ENCODE data around the gene TSHR.
"Not testable (repeated sequence)": the region's sequence is repeated elsewhere in the genome, so short reads cannot be mapped to it uniquely, and the experiment has no call there.

TSHR gene

DNA sequence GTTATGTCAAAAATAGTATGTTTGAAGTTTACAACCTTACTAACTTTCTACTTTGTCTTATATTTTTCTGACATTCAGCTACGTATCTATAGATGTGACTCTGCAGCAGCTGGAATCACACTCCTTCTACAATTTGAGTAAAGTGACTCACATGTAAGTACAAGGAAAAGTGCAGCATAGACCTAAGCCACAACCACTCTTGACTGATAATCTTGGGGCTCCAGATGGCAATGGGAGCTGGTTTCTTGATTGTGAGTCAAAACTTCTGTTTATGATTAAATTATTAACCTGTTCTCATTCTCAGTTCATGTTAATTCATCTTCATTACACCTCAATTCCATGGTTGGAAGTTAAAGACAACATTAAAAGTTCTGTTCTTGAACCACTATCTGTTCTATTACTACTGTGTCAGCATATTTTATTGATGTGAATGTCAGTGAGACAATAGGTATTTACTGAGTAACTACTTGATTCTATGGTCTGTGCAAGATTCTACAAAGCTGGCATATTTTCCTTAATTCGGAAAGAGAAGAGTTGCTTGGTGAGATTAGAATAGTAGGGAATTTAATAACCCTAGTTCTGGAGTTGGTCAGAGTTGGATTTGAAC, 112.9 kb downstream of the TSHR start:
- DNase-seq (ENCODE audit: low spot score), result no peak

- DNase-seq (ENCODE audit: low spot score), result no peak
These were observed 115.1 kb downstream of the TSHR start for GRCh38 chr14:81070511-81070910.

GRCh38 chr14:81085596-81085995, 130.2 kb downstream of the TSHR start:
- no peak for DNase-seq (ENCODE audit: low spot score)

DNA sequence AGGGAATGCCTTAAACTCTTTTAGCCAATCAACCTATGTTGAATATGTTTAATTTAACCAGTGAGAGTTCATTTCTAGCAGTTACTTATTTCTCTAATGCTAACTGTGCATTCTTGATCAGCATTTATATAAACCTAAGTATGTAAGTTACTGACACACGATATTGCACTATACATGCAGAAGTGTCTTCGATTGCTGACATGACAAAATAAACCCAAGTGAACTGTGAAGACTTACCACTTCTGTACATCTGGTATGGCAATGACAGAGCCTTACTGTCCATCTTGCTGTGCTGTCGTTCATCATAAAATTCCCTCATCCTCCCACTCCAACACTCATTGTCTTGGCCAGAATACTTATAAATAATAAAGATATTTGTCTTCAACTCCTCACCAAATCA, 131.8 kb downstream of the TSHR start:
- DNase-seq (ENCODE audit: low spot score), result no peak

DNA sequence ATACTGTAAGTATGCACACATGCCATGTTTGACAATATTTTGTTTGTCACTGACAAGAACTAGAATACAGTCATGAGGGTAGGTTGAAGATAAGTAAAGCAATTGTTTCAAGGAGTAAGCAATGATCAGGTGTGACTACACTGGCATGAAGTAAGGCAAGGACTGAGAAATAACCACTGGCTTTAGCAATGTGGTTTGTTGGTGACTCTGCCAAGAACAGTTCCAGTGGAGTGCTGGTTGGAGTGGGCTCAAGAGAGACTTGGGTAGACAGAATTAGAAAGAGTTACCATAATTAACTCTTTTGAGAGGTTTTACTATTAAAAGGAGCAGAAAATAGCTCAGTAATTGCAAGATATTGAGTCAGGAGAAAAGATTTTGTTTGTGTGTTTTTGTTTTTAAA, 135.7 kb downstream of the TSHR start:
- no peak for DNase-seq (ENCODE audit: low spot score)

DNA sequence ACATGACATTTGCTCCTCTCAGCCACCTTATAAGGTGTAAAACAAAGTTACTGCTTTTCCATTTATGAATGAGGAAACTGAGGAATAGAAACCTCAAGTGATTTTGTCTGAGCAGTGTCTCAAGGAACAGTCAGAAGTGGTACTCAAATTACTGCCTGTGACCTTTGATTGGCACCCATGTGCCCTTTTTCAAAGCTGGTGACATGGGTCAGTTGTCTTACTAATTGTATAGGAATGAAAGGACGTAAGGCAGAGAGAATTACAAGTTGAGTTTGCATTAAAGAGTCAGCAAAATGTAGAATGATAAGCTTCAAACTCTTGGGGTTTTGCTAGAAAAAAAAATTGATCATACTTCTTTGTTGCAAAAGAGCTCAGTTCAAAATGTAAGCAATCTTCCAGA, 136.2 kb downstream of the TSHR start:
- DNase-seq (ENCODE audit: low spot score), result no peak

DNA sequence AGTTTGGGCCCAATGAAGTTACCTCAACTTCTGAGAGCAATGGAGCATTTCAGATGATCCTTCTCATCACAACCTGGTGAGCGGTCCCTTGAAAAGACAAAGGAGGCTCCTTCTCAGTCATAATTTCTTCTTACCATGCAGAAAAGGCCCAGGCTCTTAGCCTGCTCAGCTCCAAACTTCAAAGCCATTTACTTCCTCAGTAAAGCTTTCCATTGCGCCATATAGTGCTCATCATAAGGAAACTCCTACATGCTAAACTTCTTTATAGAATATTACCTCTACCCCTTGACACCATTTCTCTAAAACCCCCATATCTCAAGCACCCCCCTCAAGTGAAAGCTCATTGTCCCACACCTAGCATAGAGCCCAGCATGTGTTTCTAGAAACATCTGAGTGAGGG, 138.2 kb downstream of the TSHR start:
- DNase-seq (ENCODE audit: low spot score), result no peak

DNA sequence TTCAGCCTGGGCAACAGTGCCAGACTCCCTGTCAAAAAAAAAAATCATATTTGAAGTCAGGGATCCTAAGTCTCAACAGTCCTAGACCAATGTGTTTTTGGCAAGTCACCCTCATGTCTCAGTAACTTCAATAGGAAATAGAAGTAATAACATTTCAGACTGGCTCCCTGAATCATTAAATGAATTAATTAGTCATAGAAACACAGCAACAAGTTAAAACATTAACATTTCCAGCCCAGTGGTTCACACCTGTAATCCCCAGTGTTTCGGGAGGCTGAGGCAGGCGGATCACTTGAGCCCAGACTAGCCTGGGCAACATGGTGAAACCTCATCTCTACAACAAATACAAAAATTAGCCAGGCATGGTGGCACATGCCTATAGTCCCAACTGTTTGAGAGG, 140.1 kb downstream of the TSHR start:
- no peak for DNase-seq (ENCODE audit: low spot score)

- DNase-seq (ENCODE audit: low spot score), result no peak
These were observed 141.2 kb downstream of the TSHR start for GRCh38 chr14:81096656-81097055.

DNA sequence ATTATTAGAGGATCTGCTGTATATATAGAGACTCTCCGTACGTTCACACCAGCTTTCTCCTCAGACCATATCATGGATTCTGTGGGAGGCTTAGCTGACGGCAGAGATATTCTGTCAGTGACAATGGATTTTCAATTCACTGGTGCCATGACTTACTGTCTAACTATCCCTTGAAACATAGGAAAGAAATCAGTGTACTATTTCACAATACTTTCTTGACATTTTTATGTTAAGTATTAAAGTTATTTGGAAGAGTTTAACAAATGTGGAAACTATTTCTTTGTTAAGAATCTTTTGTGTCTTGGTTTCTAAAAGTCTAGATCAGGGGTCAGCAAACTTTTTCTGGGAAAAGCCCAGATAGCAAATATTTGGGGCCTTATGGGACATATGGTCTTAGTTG, 146.8 kb downstream of the TSHR start:
- DNase-seq (ENCODE audit: low spot score), result no peak

DNA sequence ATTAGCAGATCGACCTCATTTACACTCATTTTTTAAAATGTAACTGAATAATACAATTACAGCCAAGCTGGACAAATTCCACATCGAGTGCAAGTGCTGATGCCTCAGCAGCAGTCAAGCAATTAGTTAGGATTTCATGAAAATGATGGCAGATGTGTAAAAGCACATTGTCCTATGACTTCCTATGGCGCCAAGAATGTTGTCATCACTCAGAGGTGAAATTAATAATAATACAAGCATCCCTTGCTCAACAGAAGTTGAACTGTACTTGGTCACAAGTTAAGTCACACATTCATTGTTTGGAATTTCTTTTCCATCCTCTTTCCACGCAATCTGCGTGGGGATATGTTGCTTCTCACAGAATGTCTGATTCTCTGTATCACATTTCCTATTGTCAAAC, 148.0 kb downstream of the TSHR start:
- DNase-seq (ENCODE audit: low spot score), result no peak

DNA sequence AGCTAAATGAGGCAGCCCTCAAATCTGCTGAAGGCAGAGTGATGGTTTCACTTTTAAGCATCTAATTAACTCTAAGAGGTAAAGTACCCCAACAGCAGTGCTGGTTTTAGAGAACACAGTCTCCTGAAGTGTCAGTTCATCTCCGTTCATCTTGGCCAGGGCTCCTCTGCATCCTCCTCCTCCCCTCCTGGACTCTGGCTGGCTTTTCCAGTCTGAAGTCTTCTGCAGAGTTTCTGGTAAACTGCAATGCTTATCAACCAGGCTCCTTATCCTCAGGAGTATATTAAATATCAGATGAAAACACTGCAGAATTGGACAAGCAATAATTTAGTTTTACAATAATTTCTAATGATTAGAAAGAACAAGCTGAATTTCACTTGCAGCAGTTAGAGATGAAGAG, 150.0 kb downstream of the TSHR start:
- no peak for DNase-seq (ENCODE audit: low spot score)

- no peak for DNase-seq (ENCODE audit: low spot score)
These were observed 150.5 kb downstream of the TSHR start for GRCh38 chr14:81105961-81106360.

DNA sequence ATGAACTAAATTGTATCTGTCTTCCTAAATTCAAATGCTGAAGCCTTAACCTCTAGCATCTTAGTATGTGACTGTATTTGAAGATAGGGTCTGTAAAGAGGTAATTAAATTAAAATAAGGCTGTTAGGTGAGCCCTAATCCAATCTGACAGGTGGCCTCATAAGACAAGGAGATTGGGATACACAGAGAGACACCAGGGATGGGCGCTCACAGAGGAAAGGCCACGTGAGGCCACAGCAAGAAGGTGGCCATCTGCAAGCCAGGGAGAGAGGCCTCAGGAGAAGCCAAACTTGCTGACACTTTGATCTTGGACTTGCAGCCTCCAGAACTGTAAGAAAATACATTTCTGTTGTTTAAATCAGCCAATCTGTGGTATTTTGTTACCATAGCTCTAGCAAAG, 154.8 kb downstream of the TSHR start:
- DNase-seq (ENCODE audit: low spot score), result no peak

DNA sequence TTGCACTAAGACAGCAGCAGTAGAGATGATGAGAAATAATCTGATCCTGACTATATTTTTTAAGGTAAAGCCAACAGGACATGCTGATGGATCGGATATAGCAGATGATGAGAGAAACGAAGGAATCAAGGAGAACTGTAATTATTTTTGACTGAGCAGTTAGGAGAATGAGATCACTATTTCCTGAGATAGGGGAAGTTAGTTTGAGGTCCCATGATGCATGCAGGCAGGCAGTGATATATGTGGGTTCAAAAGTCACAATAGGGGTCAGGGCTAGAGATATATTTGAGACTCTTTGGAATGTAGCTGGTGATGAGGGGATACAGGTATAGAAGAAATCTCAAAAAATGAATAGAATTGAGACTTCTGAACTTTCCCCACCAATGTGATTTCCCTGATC, 157.8 kb downstream of the TSHR start:
- no peak for DNase-seq (ENCODE audit: low spot score)

GRCh38 chr14:81113945-81114820, 158.8 kb downstream of the TSHR start:
- not testable (repeated sequence) for DNase-seq (ENCODE audit: low spot score)

GRCh38 chr14:81120501-81120900, 165.1 kb downstream of the TSHR start:
- DNase-seq (ENCODE audit: low spot score), result no peak

DNA sequence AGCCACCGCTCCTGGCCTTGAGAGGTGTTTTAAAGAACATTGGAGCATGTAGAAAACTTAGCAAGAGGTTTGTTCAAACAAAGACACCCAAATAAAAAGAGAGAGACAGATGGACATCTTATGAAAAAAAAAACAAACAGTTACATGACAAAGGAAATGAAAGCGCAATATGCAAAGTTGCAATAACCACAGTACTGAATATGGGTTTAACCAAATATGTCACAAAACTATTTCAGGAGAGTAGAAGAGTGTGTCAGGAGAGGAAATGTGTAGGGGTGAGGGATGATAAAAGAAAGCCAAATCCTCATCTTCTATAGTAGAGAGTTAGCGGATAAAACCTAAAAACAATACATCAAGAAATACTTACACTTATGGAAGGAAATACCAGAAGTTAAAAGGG, 166.9 kb downstream of the TSHR start:
- DNase-seq (ENCODE audit: low spot score), result no peak

- DNase-seq (ENCODE audit: low spot score), result no peak
These were observed 168.4 kb downstream of the TSHR start for GRCh38 chr14:81123811-81124210.

DNA sequence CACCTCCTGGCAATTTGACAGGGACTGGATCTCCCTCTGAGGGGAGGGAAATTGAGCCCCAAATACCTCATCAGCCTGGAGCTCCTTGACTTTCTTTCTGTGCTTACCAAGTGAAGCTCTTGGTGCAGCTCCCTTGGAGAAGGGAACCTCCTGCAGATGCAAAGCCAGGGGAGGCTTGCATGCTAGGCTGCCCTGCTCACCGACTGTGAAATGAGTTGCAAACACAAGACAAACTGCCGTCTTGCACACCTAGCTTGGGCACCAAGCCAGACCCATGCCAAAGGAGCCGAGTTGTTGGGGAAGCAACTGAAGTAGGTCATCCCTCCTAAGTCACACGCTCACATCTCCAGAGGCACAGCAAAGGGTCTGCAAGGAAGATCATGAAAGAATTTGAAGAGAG, 170.1 kb downstream of the TSHR start:
- no peak for DNase-seq (ENCODE audit: low spot score)

- no peak for DNase-seq (ENCODE audit: low spot score)
These were observed 172.4 kb downstream of the TSHR start for GRCh38 chr14:81127785-81128184.

DNA sequence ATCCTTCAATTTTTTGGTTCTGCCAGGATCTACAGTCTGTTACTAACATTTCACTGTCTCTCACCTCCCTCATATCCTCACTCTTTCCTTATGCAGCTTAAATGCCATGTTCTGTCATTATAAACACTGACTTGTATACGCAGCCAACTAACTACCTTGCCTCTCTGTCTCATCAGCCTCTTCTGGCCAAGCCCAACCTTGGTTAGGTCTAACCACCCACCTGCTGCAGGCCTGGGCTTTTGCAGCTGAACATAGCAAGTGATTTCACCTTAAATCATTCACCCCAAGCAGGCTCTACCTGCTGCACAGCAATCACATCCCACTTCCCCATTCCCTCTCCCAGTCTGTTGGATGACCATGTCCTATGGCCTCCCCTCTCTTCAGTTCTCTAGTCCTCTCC, 173.8 kb downstream of the TSHR start:
- no peak for DNase-seq (ENCODE audit: low spot score)

GRCh38 chr14:81132468-81132867, 177.0 kb downstream of the TSHR start:
- DNase-seq (ENCODE audit: low spot score), result no peak

DNA sequence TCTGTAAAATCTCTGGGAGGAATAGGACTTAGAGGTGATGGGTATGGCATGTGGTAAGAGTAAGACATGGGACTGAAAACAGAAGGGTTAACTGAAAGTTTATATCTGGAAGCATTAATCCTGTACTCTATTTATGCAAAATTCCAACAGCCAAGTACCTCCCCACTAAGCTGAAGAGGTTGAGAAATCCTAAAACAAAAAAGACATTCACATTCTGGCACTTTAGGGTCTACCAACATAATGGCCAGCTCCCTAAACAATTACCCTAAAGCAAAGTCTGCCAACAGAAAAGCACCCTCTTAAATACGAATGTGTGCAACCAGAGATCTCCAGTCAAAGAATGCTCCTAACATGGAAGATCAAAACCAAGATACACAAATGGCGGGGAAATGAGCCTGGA, 178.0 kb downstream of the TSHR start:
- no peak for DNase-seq (ENCODE audit: low spot score)
